Cardiac septum (tissue), 1 donor: ENCODE data around the gene GFER. TPM values are rescaled to one million over a fixed set of nuclear protein-coding genes. Genes with fewer than 3 reads are reported as not detected.
"Not testable (repeated sequence)": the region's sequence is repeated elsewhere in the genome, so short reads cannot be mapped to it uniquely, and the experiment has no call there.

Experiments
- DNase-seq: peaks from one replicate; pipeline ENCODE4 v3.0.0-alpha.2; 2020; ENCODE audit warnings: low spot score
- intact Hi-C: fragments of 100-400 bp; cut with DNase I; formaldehyde crosslinking; loops from one replicate; pipeline ENCODE4 v1.14.0; 2022
- long read RNA-seq: library from polyadenylated mRNA; unstranded; transcript quantifications from one replicate; pipeline ENCODE4 v2.0.0, GENCODE V29; 2021
- total RNA-seq: library from RNA; stranded (reverse); fragmentation: NEBNext Ultra II Directional; extraction: Animal tissue kit (Norgen Biotek cat#: 25700); gene quantifications from one replicate; pipeline ENCODE4 v1.2.1, GENCODE V29; 2021
- donor health status: DM: no; HTN: no; CAD: no.

Gene GFER
- 25.5 TPM for total RNA-seq
- long read RNA-seq, transcript GFER-201 (3 exons, 2,345 nt) = major isoform, 16 of 20 reads
- long read RNA-seq, partial matches to known transcripts = 0 of 20 reads
- long read RNA-seq, other reads (novel, unspliced or antisense) = 1 of 20 reads

GRCh38 chr16:1983544-1984346 is at the start of gene GFER:
TSS of gene GFER (plus strand) at chr16:1984193. CDS start at chr16:1984219, 26 bp downstream.
- DNase-seq = peak; percentile 95
- intact Hi-C loops = no loop called here

GRCh38 chr16:1936945-1937479 is 47.0 kb upstream of the GFER start:
- DNase-seq = no peak
- intact Hi-C loops = no loop called here

- DNase-seq = peak; percentile 91
Measured at GRCh38 chr16:1938316-1938715, 45.7 kb upstream of the GFER start.

GRCh38 chr16:1938910-1939309 is 45.1 kb upstream of the GFER start:
- DNase-seq = no peak
- intact Hi-C loops = no loop called here

More at GRCh38 chr16:1938316-1938715, 45.7 kb upstream of the GFER start:
- intact Hi-C loops = no loop called here

GRCh38 chr16:1939833-1940232 is 44.2 kb upstream of the GFER start:
- not testable (repeated sequence) for DNase-seq
- intact Hi-C loops = loop anchor here (5.0 kb wide), 1 partner anchor 158 kb away; the partner anchor contains the start of genes NUBP2 and SPSB3

- DNase-seq = no peak
- intact Hi-C loops = loop anchor here (5.0 kb wide), 1 partner anchor 158 kb away; the partner anchor contains the start of genes NUBP2 and SPSB3
Measured at GRCh38 chr16:1940273-1941161, 43.5 kb upstream of the GFER start.

- intact Hi-C loops = loop anchor here (5.0 kb wide), 1 partner anchor 159 kb away; the partner anchor contains the start of genes NUBP2 and SPSB3
- DNase-seq = no peak
Measured at GRCh38 chr16:1941162-1942046, 42.6 kb upstream of the GFER start.

GRCh38 chr16:1942047-1942809 is 41.8 kb upstream of the GFER start:
- peak; percentile 91 for DNase-seq
- intact Hi-C loops = loop anchor here (5.0 kb wide), 1 partner anchor 160 kb away; the partner anchor contains the start of genes NUBP2 and SPSB3

- peak; percentile 100 for DNase-seq
- intact Hi-C loops = loop anchor here (5.0 kb wide), 1 partner anchor 161 kb away; the partner anchor contains the start of genes NUBP2 and SPSB3
Measured at GRCh38 chr16:1942810-1943726, 40.9 kb upstream of the GFER start, which contains the start of gene MSRB1. TSS of gene MSRB1 (minus strand) at chr16:1943199. CDS start at chr16:1943156, 43 bp downstream.

GRCh38 chr16:1944612-1945199 is 39.3 kb upstream of the GFER start:
- no peak for DNase-seq
- intact Hi-C loops = loop anchor here (5.0 kb wide), 1 partner anchor 162 kb away; the partner anchor contains the start of genes NUBP2 and SPSB3

GRCh38 chr16:1945559-1946391 is 38.2 kb upstream of the GFER start:
- DNase-seq = no peak
- intact Hi-C loops = no loop called here

GRCh38 chr16:1946495-1947368 is 37.3 kb upstream of the GFER start:
- intact Hi-C loops = no loop called here
- DNase-seq = no peak

- intact Hi-C loops = no loop called here
- no peak for DNase-seq
Measured at GRCh38 chr16:1947369-1947670, 36.7 kb upstream of the GFER start.

GRCh38 chr16:1949507-1949906 is 34.5 kb upstream of the GFER start:
- intact Hi-C loops = no loop called here

GRCh38 chr16:1950047-1950446 is 33.9 kb upstream of the GFER start:
- DNase-seq = peak; percentile 75
- intact Hi-C loops = no loop called here

More at GRCh38 chr16:1949507-1949906, 34.5 kb upstream of the GFER start:
- DNase-seq = no peak
